ENCODE data around the gene IQCN.

DNA sequence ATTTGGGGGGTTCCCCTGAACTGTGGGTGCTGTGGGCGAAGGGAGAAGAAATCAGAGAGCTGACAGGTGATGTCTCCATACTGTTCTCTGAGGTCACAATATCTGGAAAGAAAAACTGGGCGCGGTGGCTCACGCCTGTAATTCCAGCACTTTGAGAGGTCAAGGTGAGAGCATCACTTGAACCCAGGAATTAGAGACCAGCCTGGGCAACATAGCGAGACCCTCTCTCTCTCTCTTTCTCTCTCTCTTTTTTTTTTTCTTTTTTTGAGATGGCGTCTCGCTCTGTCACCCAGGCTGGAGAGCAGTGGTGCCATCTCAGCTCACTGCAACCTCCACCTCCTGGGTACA, 21.9 kb downstream of the IQCN start:
- TF ChIP-seq, protein P1, sequence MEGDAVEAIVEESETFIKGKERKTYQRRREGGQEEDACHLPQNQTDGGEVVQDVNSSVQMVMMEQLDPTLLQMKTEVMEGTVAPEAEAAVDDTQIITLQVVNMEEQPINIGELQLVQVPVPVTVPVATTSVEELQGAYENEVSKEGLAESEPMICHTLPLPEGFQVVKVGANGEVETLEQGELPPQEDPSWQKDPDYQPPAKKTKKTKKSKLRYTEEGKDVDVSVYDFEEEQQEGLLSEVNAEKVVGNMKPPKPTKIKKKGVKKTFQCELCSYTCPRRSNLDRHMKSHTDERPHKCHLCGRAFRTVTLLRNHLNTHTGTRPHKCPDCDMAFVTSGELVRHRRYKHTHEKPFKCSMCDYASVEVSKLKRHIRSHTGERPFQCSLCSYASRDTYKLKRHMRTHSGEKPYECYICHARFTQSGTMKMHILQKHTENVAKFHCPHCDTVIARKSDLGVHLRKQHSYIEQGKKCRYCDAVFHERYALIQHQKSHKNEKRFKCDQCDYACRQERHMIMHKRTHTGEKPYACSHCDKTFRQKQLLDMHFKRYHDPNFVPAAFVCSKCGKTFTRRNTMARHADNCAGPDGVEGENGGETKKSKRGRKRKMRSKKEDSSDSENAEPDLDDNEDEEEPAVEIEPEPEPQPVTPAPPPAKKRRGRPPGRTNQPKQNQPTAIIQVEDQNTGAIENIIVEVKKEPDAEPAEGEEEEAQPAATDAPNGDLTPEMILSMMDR (conservative IDR thresholded peaks at IDR 0.05): no peak; the same call in 1 of the 2 replicates
- no peak for TF ChIP-seq ZFX (IDR thresholded peaks at IDR 0.05)

Data from C4-2B (cell line).